Gastrocnemius medialis (tissue), 4 donors: ENCODE measurements around the gene ZNF789.
A peak's percentile ranks its signal among the peaks of the same experiment; 100 is the strongest.

Experiments
- POLR2A ChIP-seq, 2 donors: fragments of 450-650 bp; IDR thresholded peaks; one replicate each; pipeline ENCODE4 v1.6.1; 2017; ENCODE audit warnings: antibody characterized with exemption in 2 of 2, mild to moderate bottlenecking in 2 of 2, moderate library complexity in 2 of 2
- TF ChIP-seq, protein P1 (sequence below), 5 experiments: fragments of 450-650 bp in 3 of 5; fragments of 200-600 bp in 2 of 5; sonication (generic) in 2 of 5; IDR thresholded peaks in 4 of 5; conservative IDR thresholded peaks in 1 of 5; 1 replicate in 4 of 5; 2 replicates in 1 of 5; pipeline ENCODE4 v1.5.1; 2016 to 2019; ENCODE audit warnings: antibody characterized with exemption in 5 of 5, mild to moderate bottlenecking in 3 of 5, moderate library complexity in 3 of 5

DNA sequence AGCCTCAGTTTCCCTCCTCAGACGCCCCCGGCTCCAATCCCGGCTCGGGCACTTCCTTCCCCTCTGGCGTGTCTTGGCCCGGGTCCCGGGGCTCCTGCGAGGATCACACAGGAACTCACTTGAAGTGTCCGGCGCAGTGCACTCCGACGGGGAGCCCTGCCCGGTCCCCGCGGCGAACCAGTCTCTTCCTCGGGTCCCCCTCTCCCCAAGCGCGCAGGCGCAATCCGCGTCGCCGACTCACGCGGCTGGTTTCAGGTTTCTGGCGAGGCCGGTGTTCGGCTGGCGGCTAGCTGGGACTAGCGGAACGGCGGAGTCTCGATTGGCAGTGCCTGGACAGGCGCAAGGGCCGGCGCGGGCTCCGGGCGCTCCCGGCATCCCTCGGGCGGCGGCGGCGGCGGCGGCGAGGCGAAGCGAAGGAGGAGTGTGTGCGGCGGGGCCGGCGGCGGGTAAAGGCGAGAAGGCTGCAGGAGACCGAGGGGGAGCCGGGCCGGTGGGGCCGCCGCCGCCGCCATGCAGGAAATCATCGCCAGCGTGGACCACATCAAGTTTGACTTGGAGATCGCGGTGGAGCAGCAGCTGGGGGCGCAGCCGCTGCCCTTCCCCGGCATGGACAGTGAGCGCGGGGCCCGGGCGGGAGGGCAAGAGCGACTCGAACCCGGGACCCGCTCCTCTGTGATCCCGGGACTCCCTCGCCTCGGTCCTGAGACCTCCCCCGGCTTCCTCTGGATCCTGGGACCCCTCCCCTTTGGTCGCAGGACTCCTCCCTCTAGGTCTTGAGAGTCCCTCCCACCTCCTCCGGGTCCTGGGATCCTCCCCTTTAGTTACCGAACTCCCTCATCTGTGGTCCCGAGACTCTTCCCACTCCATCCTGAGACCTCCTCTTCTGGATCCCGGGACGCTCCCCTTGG is 33.9 kb upstream of the ZNF789 start, which contains the start of the genes CPSF4 and PTCD1:
- TF ChIP-seq, protein P1, sequence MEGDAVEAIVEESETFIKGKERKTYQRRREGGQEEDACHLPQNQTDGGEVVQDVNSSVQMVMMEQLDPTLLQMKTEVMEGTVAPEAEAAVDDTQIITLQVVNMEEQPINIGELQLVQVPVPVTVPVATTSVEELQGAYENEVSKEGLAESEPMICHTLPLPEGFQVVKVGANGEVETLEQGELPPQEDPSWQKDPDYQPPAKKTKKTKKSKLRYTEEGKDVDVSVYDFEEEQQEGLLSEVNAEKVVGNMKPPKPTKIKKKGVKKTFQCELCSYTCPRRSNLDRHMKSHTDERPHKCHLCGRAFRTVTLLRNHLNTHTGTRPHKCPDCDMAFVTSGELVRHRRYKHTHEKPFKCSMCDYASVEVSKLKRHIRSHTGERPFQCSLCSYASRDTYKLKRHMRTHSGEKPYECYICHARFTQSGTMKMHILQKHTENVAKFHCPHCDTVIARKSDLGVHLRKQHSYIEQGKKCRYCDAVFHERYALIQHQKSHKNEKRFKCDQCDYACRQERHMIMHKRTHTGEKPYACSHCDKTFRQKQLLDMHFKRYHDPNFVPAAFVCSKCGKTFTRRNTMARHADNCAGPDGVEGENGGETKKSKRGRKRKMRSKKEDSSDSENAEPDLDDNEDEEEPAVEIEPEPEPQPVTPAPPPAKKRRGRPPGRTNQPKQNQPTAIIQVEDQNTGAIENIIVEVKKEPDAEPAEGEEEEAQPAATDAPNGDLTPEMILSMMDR (IDR thresholded peaks at IDR 0.05 in 4 of 5, conservative IDR thresholded peaks at IDR 0.05 in 1 of 5): no peak
- peak; percentile 78 to 85 for TF ChIP-seq POLR2A (IDR thresholded peaks at IDR 0.05)
